Mammary epithelial cell (primary cell): ENCODE measurements around the gene SAP30L.

Experiments
- CTCF ChIP-seq, 2 donors: IDR thresholded peaks in 1 of 2; conservative IDR thresholded peaks in 1 of 2; 2 replicates each; pipeline ENCODE4 v1.5.1; 2011 to 2012; ENCODE audit warnings: inconsistent platforms in 2 of 2, low read length in 2 of 2, mild to moderate bottlenecking in 2 of 2, control low read depth in 1 of 2, low read depth in 1 of 2; ENCODE audit not compliant: insufficient read depth in 1 of 2; ENCODE audit errors: extremely low read depth in 1 of 2
- EZH2 ChIP-seq: IDR thresholded peaks from 2 replicates; pipeline ENCODE4 v1.6.1; 2012; ENCODE audit warnings: low read length, inconsistent platforms, borderline replicate concordance

- TF ChIP-seq CTCF (conservative IDR thresholded peaks at IDR 0.05 in 1 of 2, IDR thresholded peaks at IDR 0.05 in 1 of 2; ENCODE audit: extremely low read depth in 1 of 2, insufficient read depth in 1 of 2, low read depth in 1 of 2, low read length in 2 of 2) = no peak
- no peak for TF ChIP-seq EZH2
Measured at GRCh38 chr5:154410786-154411185, 35.0 kb upstream of the SAP30L start.
